HG03521 (cell line): Measurements from ENCODE around the gene GHR.
A peak's percentile ranks its signal among the peaks of the same experiment; 100 is the strongest.
"Not testable (repeated sequence)": the region's sequence is repeated elsewhere in the genome, so short reads cannot be mapped to it uniquely, and the experiment has no call there.

ENCODE experiments used
- ATAC-seq: cut with Tn5 transposase; IDR thresholded peaks from one replicate; pipeline ENCODE4 v1.9.1; 2021; ENCODE audit warnings: mild to moderate bottlenecking, moderate library complexity; ENCODE audit not compliant: unreplicated experiment

Gene GHR

DNA sequence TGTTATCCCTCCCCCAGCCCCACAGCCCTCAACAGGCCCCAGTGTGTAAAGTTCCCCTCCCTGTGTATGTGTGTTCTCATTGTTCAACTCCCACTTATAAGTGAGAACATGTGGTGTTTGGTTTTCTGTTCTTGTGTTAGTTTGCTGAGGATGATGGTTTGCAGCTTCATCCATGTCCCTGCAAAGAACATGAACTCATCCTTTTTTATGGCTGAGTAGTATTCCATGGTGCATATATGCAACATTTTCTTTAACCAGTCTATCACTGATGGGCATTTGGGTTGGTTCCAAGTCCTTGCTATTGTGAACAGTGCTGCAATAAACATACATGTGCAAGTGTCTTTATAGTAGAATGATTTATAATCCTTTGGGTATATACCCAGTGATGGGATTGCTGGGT lies 261.8 kb downstream of the GHR start:
- not testable (repeated sequence) for ATAC-seq

- ATAC-seq, result no peak
These were observed 266.2 kb downstream of the GHR start for GRCh38 chr5:42689391-42689790.

GRCh38 chr5:42691413-42691937 lies 268.2 kb downstream of the GHR start:
- no peak for ATAC-seq

- ATAC-seq, result no peak
These were observed 278.3 kb downstream of the GHR start for GRCh38 chr5:42701351-42702059.

GRCh38 chr5:42703238-42703637 lies 280.0 kb downstream of the GHR start:
- no peak for ATAC-seq

DNA sequence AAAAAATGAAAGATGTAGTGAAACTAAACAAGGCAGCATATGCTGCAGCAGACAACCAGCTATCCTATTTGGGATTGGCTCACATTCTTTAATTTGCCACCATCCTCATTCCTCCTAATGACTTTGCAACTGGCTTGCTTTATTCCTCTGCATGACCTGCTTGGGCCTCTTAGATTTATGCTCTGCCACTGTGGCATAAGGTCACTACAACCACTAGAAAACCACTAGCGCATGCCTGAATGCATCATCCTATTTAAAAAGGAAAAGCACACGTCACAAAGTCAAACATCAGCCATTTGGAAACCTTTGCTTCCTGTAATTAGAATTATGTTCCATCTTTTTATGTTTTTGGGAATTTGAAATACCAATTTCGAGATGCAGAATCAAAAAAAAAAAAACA lies 292.5 kb downstream of the GHR start:
- ATAC-seq, result no peak

DNA sequence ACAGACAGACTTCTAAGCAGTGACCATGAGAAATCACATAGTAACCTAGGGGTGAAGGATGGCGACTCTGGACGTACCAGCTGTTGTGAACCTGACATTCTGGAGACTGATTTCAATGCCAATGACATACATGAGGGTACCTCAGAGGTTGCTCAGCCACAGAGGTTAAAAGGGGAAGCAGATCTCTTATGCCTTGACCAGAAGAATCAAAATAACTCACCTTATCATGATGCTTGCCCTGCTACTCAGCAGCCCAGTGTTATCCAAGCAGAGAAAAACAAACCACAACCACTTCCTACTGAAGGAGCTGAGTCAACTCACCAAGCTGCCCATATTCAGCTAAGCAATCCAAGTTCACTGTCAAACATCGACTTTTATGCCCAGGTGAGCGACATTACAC lies 295.4 kb downstream of the GHR start:
- peak; percentile 88 for ATAC-seq

DNA sequence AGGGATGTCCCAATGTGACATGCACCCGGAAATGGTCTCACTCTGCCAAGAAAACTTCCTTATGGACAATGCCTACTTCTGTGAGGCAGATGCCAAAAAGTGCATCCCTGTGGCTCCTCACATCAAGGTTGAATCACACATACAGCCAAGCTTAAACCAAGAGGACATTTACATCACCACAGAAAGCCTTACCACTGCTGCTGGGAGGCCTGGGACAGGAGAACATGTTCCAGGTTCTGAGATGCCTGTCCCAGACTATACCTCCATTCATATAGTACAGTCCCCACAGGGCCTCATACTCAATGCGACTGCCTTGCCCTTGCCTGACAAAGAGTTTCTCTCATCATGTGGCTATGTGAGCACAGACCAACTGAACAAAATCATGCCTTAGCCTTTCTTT lies 295.8 kb downstream of the GHR start:
- ATAC-seq, result no peak

DNA sequence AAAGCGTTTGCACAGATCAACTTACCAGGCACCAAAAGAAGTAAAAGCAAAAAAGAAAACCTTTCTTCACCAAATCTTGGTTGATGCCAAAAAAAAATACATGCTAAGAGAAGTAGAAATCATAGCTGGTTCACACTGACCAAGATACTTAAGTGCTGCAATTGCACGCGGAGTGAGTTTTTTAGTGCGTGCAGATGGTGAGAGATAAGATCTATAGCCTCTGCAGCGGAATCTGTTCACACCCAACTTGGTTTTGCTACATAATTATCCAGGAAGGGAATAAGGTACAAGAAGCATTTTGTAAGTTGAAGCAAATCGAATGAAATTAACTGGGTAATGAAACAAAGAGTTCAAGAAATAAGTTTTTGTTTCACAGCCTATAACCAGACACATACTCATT lies 297.0 kb downstream of the GHR start:
- no peak for ATAC-seq

DNA sequence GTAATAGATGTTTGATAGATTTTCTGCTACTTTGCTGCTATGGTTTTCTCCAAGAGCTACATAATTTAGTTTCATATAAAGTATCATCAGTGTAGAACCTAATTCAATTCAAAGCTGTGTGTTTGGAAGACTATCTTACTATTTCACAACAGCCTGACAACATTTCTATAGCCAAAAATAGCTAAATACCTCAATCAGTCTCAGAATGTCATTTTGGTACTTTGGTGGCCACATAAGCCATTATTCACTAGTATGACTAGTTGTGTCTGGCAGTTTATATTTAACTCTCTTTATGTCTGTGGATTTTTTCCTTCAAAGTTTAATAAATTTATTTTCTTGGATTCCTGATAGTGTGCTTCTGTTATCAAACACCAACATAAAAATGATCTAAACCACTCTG lies 298.2 kb downstream of the GHR start:
- no peak for ATAC-seq

DNA sequence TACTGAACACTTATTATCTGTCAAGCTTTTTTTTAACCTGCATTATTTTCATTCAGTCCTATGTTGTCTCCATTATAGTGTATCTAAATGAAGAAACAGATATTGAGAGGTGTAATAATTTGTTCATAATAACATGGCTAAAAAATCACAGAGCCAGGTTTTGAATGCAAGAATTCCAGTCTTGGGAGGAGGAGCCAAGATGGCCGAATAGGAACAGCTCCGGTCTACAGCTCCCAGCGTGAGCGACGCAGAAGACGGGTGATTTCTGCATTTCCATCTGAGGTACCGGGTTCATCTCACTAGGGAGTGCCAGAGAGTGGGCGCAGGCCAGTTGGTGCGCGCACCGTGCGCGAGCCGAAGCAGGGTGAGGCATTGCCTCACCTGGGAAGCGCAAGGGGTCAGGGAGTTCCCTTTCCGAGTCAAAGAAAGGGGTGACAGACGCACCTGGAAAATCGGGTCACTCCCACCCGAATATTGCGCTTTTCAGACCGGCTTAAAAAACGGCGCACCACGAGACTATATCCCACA lies 311.4 kb downstream of the GHR start:
- not testable (repeated sequence) for ATAC-seq

GRCh38 chr5:42740920-42741319 lies 317.7 kb downstream of the GHR start:
- no peak for ATAC-seq

GRCh38 chr5:42745426-42745825 lies 322.2 kb downstream of the GHR start:
- no peak for ATAC-seq

DNA sequence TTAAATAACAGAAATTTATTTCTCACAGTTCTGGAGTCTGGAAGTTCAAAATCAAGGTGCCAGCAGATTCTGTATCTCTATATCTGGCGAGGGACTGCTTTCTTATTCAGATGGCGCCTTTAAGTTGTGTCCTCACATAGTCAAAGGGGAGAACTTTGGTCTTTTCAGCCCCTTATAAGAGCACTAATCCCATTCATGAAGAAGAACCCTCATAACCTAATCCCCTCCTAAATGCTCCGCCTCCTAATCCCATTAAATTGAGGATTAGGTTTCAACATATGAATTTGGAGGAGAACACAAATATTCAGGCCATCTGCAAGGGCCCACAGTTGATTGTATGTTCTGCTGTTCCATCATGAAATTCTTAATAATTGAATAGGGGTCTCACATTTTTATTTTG lies 322.6 kb downstream of the GHR start:
- ATAC-seq, result no peak

DNA sequence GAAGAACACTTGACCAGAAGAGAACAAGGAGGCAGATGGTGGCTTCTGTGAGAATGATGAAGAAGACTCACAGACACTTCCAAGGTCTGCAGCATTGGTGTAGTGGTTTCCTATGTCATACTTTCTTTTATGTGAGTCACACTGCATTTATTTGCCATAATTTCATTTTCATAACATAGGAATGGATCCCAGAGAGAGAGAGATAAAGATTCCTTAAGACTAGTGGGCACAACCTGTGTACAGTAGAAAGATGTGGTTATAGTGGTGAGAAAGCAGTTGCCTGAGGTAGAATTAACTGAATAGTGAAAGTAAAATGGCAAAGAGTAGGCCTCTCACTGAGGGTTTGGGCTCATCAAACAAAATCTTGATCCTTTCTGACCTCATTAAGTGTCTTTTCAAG lies 325.8 kb downstream of the GHR start:
- ATAC-seq, result no peak

DNA sequence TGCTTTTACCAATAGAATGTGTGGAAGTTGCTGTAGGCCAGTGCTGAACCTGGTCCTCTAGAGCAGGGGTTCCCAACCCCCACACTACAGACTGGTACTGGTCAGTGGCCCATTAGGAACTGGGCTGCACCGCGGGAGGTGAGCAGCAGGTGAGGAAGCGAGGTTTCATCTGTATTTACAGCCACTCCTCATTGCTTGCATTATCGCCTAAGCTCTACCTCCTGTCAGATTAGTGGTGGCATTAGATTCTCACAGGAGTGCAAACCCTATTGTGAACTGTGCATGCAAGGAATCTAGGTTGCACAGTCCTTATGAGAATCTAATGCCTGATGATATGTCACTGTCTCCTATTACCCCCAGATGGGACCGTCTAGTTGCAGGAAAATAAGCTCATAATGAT lies 327.3 kb downstream of the GHR start:
- no peak for ATAC-seq

DNA sequence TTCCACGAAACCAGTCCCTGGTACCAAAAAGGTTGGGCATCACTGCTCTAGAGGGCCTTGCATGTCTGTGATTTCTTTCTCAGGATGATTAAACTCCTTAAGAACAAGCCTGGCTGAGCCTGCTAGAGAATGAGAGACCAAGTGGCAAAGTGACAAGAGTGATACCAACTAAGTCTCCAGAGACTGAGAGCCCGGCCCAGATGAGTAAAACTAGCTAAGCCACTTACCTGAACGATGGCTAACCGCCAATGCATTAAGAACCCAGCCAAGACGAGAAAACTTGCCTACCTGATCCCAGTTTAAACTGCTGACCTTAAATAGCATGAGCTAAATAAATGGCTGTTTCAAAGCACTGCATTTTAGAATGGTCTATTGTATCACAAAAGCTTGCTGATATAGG lies 327.8 kb downstream of the GHR start:
- ATAC-seq, result no peak

DNA sequence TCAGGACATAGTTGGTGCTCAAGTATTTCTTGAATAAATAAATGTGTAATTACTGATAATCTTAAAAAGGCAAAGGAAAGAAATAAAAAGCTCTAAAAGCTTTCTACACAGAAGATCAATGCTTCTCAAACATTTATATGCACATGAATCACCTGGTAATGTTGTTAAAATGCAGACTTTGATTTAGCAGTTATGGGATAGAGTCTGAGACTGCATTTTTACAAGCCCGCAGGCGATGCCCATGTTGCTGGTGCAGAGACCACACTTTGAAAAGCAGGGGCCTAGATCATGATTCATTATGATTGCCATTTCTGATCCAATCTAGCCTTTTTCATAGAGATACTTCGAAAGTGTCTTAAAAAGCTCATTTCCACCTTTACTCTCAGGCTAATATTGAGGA lies 329.9 kb downstream of the GHR start:
- ATAC-seq, result no peak

- ATAC-seq, result peak; percentile 93
These were observed 333.7 kb downstream of the GHR start, which contains the start of gene CCDC152 for GRCh38 chr5:42756606-42757601. CCDC152 (plus strand) TSS chr5:42756818; CDS start chr5:42759122, 2,304 bp downstream.

- ATAC-seq, result no peak
These were observed 336.2 kb downstream of the GHR start for GRCh38 chr5:42759456-42759855.

- ATAC-seq, result no peak
These were observed 337.2 kb downstream of the GHR start for GRCh38 chr5:42760426-42760825.
